Cortex of kidney (tissue), 1 donor: ENCODE results near the gene LILRB3.
"Not testable (repeated sequence)": the region's sequence is repeated elsewhere in the genome, so short reads cannot be mapped to it uniquely, and the experiment has no call there.

Experiments used
- DNase-seq: peaks from one replicate; lab custom pipeline; 2025; lab: John Stamatoyannopoulos, UW

LILRB3 gene

DNA sequence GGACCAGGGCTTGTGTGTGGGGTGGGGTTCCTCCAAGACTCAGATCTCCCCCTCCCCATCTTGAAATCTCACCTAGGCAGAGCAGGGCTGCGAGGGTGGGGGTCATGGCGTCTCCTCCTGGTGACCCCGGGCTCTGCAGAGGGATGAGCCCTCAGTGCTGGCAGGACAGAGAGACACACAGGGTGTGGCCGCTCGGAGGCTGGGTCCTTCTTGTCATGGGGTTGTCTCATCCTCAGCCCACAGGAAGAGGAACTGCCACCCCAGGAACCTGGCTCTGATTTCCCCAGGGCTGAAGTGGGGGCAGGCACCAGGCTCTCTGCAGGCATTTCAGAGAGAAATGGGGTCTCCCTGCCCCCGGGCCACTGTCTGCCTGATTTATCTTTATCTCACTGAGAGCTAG, 19.8 kb upstream of the LILRB3 start, which contains the start of gene LILRA6:
TSS of gene LILRA6 (minus strand) at position 145 of the 400 bp plus-strand sequence.
- not testable (repeated sequence) for DNase-seq

DNA sequence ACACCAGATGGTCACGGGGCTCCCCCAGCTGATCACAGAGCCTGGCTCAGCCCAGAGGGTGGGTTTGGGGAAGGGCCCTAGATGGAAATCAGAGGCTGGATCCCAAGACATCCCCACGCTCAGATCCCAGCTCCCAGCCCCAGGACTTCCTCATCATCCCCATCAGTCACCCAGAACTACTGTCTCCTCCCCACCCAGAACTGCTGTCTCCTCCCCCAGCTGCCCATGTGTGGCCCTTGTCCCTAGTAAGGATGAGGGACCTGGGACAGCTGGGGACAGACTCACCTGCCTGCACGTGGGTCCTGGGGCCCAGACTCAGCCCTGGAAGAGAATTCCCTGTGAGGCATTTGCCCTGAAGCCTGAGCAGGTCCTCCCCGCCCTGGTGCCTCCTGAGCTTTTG, 19.4 kb upstream of the LILRB3 start:
- DNase-seq = not testable (repeated sequence)

DNA sequence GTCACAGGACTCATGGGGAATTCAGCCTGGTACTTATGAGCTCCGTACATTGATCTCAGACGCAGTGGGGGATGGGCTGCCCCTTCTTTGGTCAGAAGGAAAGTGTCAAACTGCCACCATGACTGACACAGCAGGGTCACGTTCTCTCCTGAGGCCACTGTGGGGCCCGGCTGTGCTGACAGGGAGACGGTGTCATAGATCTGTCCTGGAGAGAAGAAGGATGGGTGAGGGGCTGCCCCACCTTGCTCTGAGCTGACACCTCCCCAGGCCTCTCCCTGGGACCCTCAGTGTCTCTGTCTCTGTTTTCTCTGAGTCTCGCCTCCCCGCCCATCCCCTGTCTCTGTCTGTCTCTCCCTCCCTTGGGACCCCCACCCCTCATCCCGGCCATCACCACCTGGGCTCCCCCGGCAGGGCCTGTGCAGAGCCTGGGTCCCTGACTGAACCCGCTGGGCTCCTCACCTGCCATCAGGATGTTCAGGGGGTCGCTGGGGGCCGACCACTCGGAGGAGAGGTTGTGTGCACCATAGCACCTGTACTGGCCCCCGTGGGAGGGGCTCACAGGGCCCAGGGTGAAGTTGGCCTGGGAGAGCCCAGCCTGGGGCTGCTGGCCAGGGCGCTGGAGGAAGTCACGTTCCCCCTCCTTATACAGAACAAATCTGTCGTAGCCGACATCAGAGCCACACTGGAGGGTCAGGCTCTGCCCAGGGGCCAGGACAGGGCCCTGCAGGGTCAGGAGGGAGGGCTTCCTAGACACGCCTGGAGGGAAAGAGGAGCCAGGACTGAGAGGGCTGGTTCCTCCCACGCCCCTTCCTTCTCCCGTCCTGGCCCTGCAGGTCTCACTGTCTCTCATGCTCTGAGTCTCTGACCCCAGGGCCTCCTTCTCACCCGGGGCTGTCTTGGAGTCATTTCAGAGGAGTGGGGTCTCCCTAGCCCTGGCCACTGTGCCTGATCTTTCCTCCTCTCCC, 17.8 kb upstream of the LILRB3 start:
- DNase-seq = not testable (repeated sequence)

GRCh38 chr19:54239491-54240371, 16.9 kb upstream of the LILRB3 start:
- not testable (repeated sequence) for DNase-seq

DNA sequence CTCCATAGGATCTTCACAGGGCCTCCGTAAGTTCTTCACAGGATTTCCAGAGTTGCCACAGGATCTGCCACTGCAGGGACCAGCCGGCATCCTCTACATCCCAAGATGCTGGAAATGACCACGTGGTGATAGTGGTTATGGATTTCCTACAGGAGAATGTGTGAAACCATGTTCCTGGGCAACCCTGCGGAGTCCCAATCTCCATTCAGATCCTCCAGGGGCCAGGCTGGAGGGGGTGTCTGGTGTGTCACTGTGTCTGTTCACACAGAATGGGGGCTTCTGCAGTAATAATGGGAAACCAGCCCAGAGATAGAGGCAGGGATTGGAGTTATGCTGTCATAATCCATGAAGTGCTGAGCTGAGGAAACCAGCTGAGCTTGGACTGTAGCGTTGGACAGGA, 11.1 kb upstream of the LILRB3 start:
- DNase-seq = no peak

DNA sequence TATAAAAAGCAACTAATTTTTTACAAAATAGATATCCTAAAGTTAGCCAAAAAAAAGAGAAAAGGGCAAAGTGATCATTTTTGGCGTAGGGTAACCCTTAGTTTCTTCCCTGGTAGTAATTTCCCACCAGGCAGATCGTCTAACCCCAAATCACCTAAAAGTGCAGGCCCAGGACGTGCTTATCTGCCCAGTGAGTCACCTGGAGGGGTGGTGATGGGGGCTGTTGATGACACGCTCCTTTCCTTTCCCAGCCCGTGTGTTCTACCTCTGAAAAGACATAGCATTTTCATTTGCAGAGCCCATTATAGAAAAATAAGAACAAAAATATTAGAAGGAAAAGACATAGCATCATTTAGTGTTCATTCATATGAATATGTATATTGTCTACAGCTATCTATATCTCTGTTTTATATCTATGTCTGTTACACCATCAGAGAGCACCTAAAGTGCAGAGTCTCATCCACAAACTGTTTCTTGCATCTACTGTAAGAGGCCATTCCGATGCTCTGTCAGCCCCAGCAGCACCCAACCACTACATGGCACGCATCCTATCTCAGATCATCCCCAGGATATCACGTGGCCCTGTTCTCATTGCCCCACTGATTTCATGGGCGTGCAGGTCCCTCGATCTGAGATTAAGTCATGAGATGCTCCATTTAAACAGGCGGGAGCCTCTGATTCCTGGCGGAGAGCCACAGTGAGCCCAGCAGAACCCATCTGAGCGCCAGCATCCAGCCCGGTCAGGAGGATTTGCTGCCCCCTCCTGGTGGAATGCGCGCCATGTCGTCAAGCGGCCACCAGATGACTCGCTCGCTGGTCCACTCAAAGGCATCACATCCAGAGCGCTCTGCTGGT, 8.5 kb upstream of the LILRB3 start:
- no peak for DNase-seq

GRCh38 chr19:54230031-54230430, 7.2 kb upstream of the LILRB3 start:
- no peak for DNase-seq

GRCh38 chr19:54229146-54229545, 6.3 kb upstream of the LILRB3 start:
- DNase-seq = no peak

- DNase-seq = not testable (repeated sequence)
These were observed 1.8 kb upstream of the LILRB3 start for GRCh38 chr19:54224619-54225018.

DNA sequence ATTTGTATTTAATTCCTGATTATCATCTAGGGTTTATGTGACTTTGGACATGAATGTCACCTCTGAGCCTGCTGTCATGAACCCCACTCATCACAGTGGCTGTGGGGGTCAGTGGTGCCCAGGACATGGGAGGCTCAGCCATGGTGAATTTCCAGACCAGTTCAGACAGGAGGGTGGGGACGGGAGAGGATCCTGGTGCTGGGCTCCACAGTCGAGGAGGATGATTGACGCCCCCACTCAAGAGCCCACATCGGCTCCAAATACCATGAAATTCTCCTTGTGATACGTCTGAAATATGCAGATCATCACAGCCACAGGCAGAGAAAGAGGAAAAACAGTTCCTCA, 1.1 kb upstream of the LILRB3 start:
- not testable (repeated sequence) for DNase-seq

DNA sequence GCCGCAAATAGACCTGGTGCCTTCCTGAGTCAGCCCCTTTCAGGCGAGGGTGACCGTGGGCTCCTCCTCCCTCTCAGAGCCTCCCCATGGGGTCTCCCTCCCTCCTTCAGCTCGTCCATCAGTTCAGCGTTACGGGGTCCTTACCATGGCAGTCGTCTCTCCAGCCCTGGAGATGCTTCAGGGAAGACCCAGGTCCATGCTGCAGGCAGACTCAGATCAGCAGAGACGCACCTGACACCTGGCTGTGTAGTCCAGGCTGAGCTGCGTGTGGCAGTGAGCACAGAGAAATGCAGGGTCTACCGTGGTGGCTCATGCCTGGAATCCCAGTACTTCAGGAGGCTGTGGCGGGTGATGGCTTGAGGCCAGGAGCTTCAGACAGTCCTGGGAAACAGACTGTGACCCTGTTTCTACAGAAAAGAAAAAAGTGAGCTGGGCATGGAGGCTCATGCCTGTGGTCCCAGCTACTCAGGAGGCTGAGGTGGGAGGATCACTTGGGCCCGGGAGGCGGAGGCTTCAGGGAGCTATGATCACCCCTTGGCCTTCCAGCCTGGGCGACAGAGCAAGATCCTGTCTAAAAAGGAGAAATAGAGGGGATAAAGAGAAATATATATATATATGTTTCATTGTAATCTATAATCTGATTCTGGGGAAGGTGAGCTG, 600 bp upstream of the LILRB3 start:
- not testable (repeated sequence) for DNase-seq

DNA sequence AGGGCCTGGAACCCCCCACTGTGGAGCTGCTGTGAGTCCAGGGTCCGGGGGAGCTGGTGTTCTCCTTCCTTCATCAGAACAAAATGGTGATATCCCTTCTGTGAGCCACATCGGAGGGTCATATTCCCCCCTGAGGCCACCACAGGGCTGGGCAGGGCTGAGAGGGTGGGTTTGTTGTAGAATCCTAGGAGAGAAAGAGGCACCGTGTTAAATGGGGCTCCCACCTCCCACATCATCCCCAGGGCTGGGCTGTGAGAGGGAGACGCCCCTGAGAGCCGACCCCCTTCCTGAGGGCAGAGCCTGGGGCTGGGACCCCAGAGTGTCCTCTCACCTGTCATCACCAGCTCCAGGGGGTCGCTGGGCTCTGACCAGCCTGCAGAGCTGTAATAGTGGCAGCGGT, 860 bp downstream of the LILRB3 start:
- DNase-seq = not testable (repeated sequence)

- not testable (repeated sequence) for DNase-seq
These were observed 3.1 kb downstream of the LILRB3 start for GRCh38 chr19:54219702-54220101.

DNA sequence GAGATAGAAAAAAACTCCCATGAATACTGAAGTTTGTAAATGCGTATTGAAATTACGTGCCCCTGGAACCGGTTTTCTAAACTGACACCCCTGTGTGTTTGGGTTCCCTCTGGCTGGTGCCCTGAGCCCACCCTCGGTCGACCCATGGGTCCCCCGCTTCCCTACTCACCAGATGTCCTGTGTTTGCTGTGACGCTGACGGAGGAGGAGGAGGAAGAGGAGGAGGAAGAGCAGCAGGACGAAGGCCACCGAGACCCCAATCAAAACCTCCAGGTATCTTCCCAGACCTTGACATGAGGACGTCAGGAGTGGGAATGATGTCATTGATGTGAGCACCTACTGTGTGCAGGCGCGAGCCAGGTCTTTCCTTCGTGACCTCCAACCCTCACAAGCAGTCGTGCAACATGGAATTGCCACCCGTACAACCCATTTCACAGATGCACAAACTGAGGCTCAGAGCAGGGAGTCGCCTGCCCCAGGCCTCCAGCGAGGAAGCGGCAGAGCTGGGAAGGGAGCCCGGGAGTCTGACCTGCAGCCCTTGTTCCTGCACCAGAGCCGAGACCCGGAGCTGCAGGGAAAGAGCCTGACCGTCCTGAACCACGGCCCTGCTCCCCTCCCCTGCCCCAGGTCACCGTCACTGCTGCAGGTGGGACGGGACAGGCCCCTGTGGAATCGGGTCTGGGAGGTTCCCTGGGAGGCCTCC, 3.7 kb downstream of the LILRB3 start:
- no peak for DNase-seq

DNA sequence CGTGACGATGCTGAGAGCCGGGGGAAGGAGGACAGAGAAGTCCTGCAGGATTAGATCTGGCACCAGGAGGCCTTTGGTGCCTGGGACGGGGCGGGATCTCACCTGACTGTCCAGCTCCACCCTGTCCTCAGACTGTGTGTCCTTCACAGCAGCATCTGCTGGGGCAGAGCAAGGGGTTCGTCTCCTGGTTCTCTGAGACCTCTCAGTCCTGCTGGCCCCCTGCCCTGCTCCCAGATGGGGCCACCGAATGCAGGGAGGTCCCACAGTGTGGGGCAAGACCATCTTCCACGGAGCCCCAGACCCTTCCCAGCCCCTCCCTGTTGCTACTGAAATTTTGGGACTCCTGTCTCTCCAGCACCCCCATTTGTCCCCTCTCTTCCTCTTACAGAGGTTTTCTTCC, 4.5 kb downstream of the LILRB3 start:
- DNase-seq = no peak

DNA sequence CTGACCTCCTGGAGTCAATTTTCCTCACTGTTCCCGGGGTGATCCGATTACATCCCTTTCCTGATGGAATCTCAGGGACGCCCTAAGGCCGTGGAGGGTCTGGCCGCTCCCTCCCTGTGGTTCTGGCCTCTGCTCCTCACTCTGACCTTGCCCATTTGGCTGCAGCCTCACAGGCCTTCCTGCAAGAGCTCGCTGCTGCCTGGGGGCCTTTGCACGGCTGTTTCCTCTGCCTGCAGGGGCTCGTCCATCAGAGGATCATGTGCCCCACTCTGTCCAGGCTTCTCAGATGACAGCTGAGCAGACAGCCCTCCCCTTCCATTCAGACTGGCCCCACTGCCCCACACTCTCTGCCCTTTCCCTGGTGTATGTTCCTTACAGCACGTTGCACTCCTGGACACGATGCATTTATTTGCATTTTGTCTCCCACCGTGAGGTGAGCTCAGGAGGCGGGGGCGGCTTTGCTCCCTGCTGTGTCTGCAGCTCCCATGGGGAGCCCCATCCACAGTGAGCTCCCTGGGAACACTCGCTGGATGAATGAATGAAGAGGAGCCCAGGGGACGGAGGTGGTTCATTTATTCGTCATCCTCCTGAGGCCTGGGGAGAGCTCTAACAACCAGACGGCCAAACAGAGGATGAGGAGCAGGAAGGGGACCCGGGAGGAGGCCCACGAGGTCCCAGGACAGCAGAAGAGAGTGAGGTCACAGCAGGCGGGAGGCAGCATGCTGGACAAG, 5.1 kb downstream of the LILRB3 start:
- DNase-seq = not testable (repeated sequence)

DNA sequence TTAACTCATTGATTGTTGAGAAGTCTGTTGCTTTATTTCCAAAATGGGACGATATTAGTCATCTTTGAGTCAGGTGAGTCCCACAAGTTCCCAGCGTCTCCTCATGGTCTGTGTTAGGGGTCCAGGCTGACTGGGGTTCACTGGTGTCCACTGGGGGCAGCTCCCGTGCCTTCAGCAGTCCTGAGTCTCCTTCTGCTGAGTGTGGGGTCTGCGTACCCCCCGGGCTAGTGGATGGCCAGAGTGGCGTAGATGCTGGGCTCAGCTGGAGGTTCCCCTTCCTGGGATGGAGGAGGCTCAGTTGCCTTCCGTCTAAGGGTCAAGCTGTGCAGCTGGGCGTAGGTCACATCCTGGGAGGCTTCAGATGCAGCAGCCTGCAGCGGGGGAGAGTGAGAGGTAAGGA, 5.9 kb downstream of the LILRB3 start:
- DNase-seq = no peak

DNA sequence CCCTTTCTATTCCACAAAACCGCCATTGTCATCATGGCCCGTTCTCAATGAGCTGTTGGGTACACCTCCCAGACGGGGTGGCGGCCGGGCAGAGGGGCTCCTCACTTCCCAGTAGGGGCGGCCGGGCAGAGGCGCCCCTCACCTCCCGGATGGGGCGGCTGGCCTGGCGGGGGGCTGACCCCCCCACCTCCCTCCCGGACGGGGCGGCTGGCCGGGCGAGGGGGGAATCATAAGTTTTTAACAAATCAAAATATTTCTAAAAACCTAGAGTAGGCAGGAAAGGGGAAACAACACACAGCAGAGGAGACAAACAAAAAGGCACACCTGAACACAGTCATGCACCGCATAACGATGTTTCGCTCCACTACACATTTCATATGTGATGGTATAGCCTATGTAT, 8.1 kb downstream of the LILRB3 start:
- DNase-seq = not testable (repeated sequence)

DNA sequence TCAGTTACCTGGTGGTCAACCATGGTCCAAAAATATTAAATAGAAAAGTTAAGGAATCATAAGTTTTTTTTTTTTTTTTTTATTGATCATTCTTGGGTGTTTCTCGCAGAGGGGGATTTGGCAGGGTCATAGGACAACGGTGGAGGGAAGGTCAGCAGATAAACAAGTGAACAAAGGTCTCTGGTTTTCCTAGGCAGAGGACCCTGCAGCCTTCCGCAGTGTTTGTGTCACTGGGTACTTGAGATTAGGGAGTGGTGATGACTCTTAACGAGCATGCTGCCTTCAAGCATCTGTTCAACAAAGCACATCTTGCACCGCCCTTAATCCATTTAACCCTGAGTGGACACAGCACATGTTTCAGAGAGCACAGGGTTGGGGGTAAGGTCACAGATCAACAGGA, 8.6 kb downstream of the LILRB3 start:
- DNase-seq = not testable (repeated sequence)

DNA sequence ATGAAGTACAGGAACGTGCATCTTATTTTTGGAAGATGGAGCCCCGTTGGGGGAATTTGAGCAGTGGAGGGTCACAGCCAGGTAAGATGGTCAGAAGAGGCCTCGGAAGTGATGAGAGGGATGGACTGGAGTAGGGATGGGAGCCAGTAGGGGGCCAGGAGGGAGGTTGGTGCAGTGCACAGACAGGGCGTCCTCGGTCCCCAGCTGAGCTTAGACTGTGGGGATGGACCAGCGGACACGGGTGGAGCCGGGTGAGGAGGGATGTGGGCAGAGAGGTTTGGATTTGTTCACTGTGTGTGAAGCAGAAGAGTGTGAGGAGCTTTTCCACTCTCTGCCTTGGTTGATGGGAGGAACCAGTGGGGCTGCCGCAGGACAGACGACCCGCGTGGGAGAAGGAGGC, 11.6 kb downstream of the LILRB3 start:
- DNase-seq = no peak
